ENCODE data around the gene F2RL3. TPM values are rescaled to one million over a fixed set of nuclear protein-coding genes. Genes with fewer than 3 reads are reported as not detected.
A peak's percentile ranks its signal among the peaks of the same experiment; 100 is the strongest.

The F2RL3 gene
- total RNA-seq, 6 experiments from 2014 or later: 0.07 to 0.62 (median 0.28) TPM

GRCh38 chr19:16927883-16928282 lies 39.1 kb downstream of the F2RL3 start:
- DNase-seq (no peak), ATAC-seq (no peak)
- H3K27ac ChIP-seq: no peak overlapping the region
- intact Hi-C loops (cut with DNase I): no loop called here
- no peak overlapping the region for H3K4me3 ChIP-seq
- 50% methylated on average over 4 of the region's 13 CpGs for WGBS (ENCODE audit: insufficient coverage, low coverage, low lambda C conversion rate, missing lambda C conversion rate)
- no peaks in the 10 kb centered on the region for H3K9me3 ChIP-seq
- no peaks in the 10 kb centered on the region for H3K36me3 ChIP-seq
- no peaks in the 10 kb centered on the region for H3K27me3 ChIP-seq
- no peaks in the 10 kb centered on the region for H3K4me1 ChIP-seq
- no peak for TF ChIP-seq CTCF (IDR thresholded peaks at IDR 0.05)
- no peak for TF ChIP-seq POLR2A (IDR thresholded peaks at IDR 0.05)

- Histone ChIP-seq H3K4me3 (no peak overlapping the region), H3K4me1 (no peaks in the 10 kb centered on the region), H3K9me3 (no peaks in the 10 kb centered on the region), H3K27me3 (no peaks in the 10 kb centered on the region), H3K36me3 (no peaks in the 10 kb centered on the region), H3K27ac (no peak overlapping the region)
- no peak for ATAC-seq
- no peak for TF ChIP-seq CTCF (IDR thresholded peaks at IDR 0.05)
- TF ChIP-seq POLR2A (IDR thresholded peaks at IDR 0.05): no peak
- no CpG with 5 or more reads among the region's 2 CpGs for WGBS (ENCODE audit: insufficient coverage, low coverage, low lambda C conversion rate, missing lambda C conversion rate)
- intact Hi-C loops (cut with DNase I): no loop called here
- no peak for DNase-seq
Observed at GRCh38 chr19:16928351-16928750, 39.6 kb downstream of the F2RL3 start.

- TF ChIP-seq CTCF (IDR thresholded peaks at IDR 0.05): no peak
- TF ChIP-seq POLR2A (IDR thresholded peaks at IDR 0.05): no peak
- Histone ChIP-seq H3K4me3 (no peak overlapping the region), H3K27ac (no peak overlapping the region), H3K36me3 (no peaks in the 10 kb centered on the region), H3K27me3 (no peaks in the 10 kb centered on the region), H3K4me1 (no peaks in the 10 kb centered on the region), H3K9me3 (no peaks in the 10 kb centered on the region)
- 71% methylated on average over 9 of the region's 10 CpGs for WGBS (ENCODE audit: insufficient coverage, low coverage, low lambda C conversion rate, missing lambda C conversion rate)
- DNase-seq: no peak
- no peak for ATAC-seq
- intact Hi-C loops (cut with DNase I): no loop called here
Observed at GRCh38 chr19:16928916-16929315, 40.1 kb downstream of the F2RL3 start.

- Histone ChIP-seq H3K9me3 (no peaks in the 10 kb centered on the region), H3K4me1 (no peaks in the 10 kb centered on the region), H3K36me3 (no peaks in the 10 kb centered on the region), H3K4me3 (no peak overlapping the region), H3K27me3 (no peaks in the 10 kb centered on the region), H3K27ac (no peak overlapping the region)
- intact Hi-C loops (cut with DNase I): no loop called here
- no peak for DNase-seq
- no peak for ATAC-seq
- TF ChIP-seq POLR2A (IDR thresholded peaks at IDR 0.05) (no peak), CTCF (IDR thresholded peaks at IDR 0.05) (no peak)
- WGBS (ENCODE audit: insufficient coverage, low coverage, low lambda C conversion rate, missing lambda C conversion rate): no CpG with 5 or more reads among the region's 5 CpGs
Observed at GRCh38 chr19:16930753-16931152, 42.0 kb downstream of the F2RL3 start.

GRCh38 chr19:16931306-16931705 lies 42.5 kb downstream of the F2RL3 start:
- no peak for TF ChIP-seq POLR2A (IDR thresholded peaks at IDR 0.05)
- TF ChIP-seq CTCF (IDR thresholded peaks at IDR 0.05): no peak
- DNase-seq (no peak), ATAC-seq (peak in 1 of 4 donors; percentile 21)
- H3K27me3 ChIP-seq: no peaks in the 10 kb centered on the region
- intact Hi-C loops (cut with DNase I): no loop called here
- H3K4me3 ChIP-seq: no peak overlapping the region
- WGBS (ENCODE audit: insufficient coverage, low coverage, low lambda C conversion rate, missing lambda C conversion rate): no CpG with 5 or more reads among the region's 4 CpGs
- no peaks in the 10 kb centered on the region for H3K36me3 ChIP-seq
- H3K9me3 ChIP-seq: no peaks in the 10 kb centered on the region
- no peak overlapping the region for H3K27ac ChIP-seq
- H3K4me1 ChIP-seq: no peaks in the 10 kb centered on the region
